Measurements from ENCODE around the gene TMEM245. TPM values are rescaled to one million over a fixed set of nuclear protein-coding genes. Genes with fewer than 3 reads are reported as not detected.

The TMEM245 gene
- total RNA-seq, 1 experiment from 2014 or later: 34.8 TPM

GRCh38 chr9:109108318-109108717 is 11.4 kb downstream of the TMEM245 start:
- Histone ChIP-seq H3K4me3 (replicated peaks in 1 of 2; ENCODE audit: low read depth in 1 of 2, low read length in 2 of 2) (no peak overlapping the region), H4K20me1 (ENCODE audit: insufficient read depth) (peaks cover 18% of the 10 kb centered on the region; the same call in 1 of the 2 replicates), H3K27ac (ENCODE audit: low read depth, low read length) (no peak overlapping the region; the same call in 1 of the 2 replicates), H3K9me2 (ENCODE audit: insufficient read depth) (no peaks in the 10 kb centered on the region), H2AFZ (ENCODE audit: low read depth, low read length, poor library complexity, severe bottlenecking) (no peak overlapping the region), H3K4me1 (ENCODE audit: control insufficient read depth in 1 of 2, insufficient read depth in 2 of 2, low read length in 2 of 2) (peaks cover 45 to 66% of the 10 kb centered on the region in 2 experiments), H3K36me3 (ENCODE audit: control insufficient read depth in 1 of 2, insufficient read depth in 2 of 2, low read length in 2 of 2) (peaks cover 0 to 8% of the 10 kb centered on the region in 2 experiments; a peak in 1 of 4 replicates), H3K27me3 (ENCODE audit: insufficient read depth, low read length) (no peaks in the 10 kb centered on the region), H3K9me3 (ENCODE audit: control insufficient read depth in 1 of 2, insufficient read depth in 1 of 2, low read depth in 1 of 2, low read length in 2 of 2) (no peaks in the 10 kb centered on the region), H3K9ac (ENCODE audit: low read length) (peak overlapping the region; percentile 21; the same call in 1 of the 2 replicates), H3K79me2 (ENCODE audit: insufficient read depth, low read length) (peaks cover 99% of the 10 kb centered on the region), H3K4me2 (ENCODE audit: low read length) (peak overlapping the region; percentile 53)
- ChIA-PET CTCF (no interaction called here), POLR2A (interaction anchor here (1.5 kb wide), 1 partner anchor 10 kb away, joined by 5 read pairs; no protein-coding TSS in a partner anchor), RAD21 (ENCODE audit: low non-redundant PET in 1 of 2, low total read pairs in 2 of 2, uncharacterized antibody in 2 of 2, unreplicated experiment in 2 of 2) (no interaction called here)
- intact Hi-C loops (cut with micrococcal nuclease): loop anchor here (5.0 kb wide), 1 partner anchor 96 kb away; the partner anchor contains the start of gene CTNNAL1
- DNase-seq (ENCODE audit: low read depth, low spot score) (no peak), ATAC-seq (no peak)
- TF ChIP-seq SRF (IDR thresholded peaks at IDR 0.05; ENCODE audit: low read depth): no peak
- no peak for TF ChIP-seq EZH2 (IDR thresholded peaks at IDR 0.05)
- TF ChIP-seq CBX3 (IDR thresholded peaks at IDR 0.05; ENCODE audit: low read depth): no peak
- TF ChIP-seq ZFX (IDR thresholded peaks at IDR 0.05): no peak
- BruUV-seq (replicated peaks): no TSS peak

GRCh38 chr9:109107402-109108240 is 12.1 kb downstream of the TMEM245 start:
- BruUV-seq (replicated peaks): no TSS peak
- H3K79me2 ChIP-seq (ENCODE audit: insufficient read depth, low read length): peaks cover 99% of the 10 kb centered on the region
- no peak overlapping the region for H2AFZ ChIP-seq (ENCODE audit: low read depth, low read length, poor library complexity, severe bottlenecking)
- ChIA-PET POLR2A (no interaction called here), CTCF (no interaction called here), RAD21 (ENCODE audit: low non-redundant PET in 1 of 2, low total read pairs in 2 of 2, uncharacterized antibody in 2 of 2, unreplicated experiment in 2 of 2) (no interaction called here)
- no peaks in the 10 kb centered on the region for H3K27me3 ChIP-seq (ENCODE audit: insufficient read depth, low read length)
- peak overlapping the region; percentile 53 for H3K4me2 ChIP-seq (ENCODE audit: low read length)
- TF ChIP-seq FOSL1 (IDR thresholded peaks at IDR 0.05; ENCODE audit: low read depth): peak; percentile 52; the same call in 1 of the 2 replicates
- TF ChIP-seq ELF1 (IDR thresholded peaks at IDR 0.05; ENCODE audit: borderline replicate concordance, low read depth): 0 out of 2 replicates have a peak, but pooled peaks have one; percentile 8
- no peak for TF ChIP-seq EGR1 (IDR thresholded peaks at IDR 0.05; ENCODE audit: low read depth)
- 0 out of 2 replicates have a peak, but pooled peaks have one; percentile 31 for TF ChIP-seq JUND (IDR thresholded peaks at IDR 0.05)
- TF ChIP-seq EZH2phosphoT487 (IDR thresholded peaks at IDR 0.05; ENCODE audit: borderline replicate concordance): no peak
- TF ChIP-seq SIN3A (IDR thresholded peaks at IDR 0.05; ENCODE audit: low read depth): no peak
- TF ChIP-seq ZFX (IDR thresholded peaks at IDR 0.05): no peak
- TF ChIP-seq REST (IDR thresholded peaks at IDR 0.05; ENCODE audit: low read depth): no peak
- ATAC-seq: peak; percentile 81
- H3K27ac ChIP-seq (ENCODE audit: low read depth, low read length): peak overlapping the region; percentile 37; the same call in 1 of the 2 replicates
- intact Hi-C loops (cut with micrococcal nuclease): loop anchor here (5.0 kb wide), 1 partner anchor 95 kb away; the partner anchor contains the start of gene CTNNAL1
- H3K9ac ChIP-seq (ENCODE audit: low read length): peak overlapping the region; percentile 21
- peaks cover 48 to 66% of the 10 kb centered on the region in 2 experiments for H3K4me1 ChIP-seq (ENCODE audit: control insufficient read depth in 1 of 2, insufficient read depth in 2 of 2, low read length in 2 of 2)
- H3K9me3 ChIP-seq (ENCODE audit: control insufficient read depth in 1 of 2, insufficient read depth in 1 of 2, low read depth in 1 of 2, low read length in 2 of 2): no peaks in the 10 kb centered on the region
- DNase-seq (ENCODE audit: low read depth, low spot score): peak; percentile 48
- H3K36me3 ChIP-seq (ENCODE audit: control insufficient read depth in 1 of 2, insufficient read depth in 2 of 2, low read length in 2 of 2): peaks cover 0 to 9% of the 10 kb centered on the region in 2 experiments; a peak in 1 of 4 replicates
- H3K9me2 ChIP-seq (ENCODE audit: insufficient read depth): no peaks in the 10 kb centered on the region
- peaks cover 18% of the 10 kb centered on the region; the same call in 1 of the 2 replicates for H4K20me1 ChIP-seq (ENCODE audit: insufficient read depth)
- H3K4me3 ChIP-seq (replicated peaks in 1 of 2; ENCODE audit: low read depth in 1 of 2, low read length in 2 of 2): no peak overlapping the region
